HG02870 (cell line): Measurements from ENCODE around the gene UNC93A.
"Not testable (repeated sequence)": the region's sequence is repeated elsewhere in the genome, so short reads cannot be mapped to it uniquely, and the experiment has no call there.

ENCODE experiments used
- ATAC-seq: cut with Tn5 transposase; IDR thresholded peaks from one replicate; pipeline ENCODE4 v1.9.1; 2021; ENCODE audit warnings: mild to moderate bottlenecking, moderate library complexity; ENCODE audit not compliant: unreplicated experiment

UNC93A gene

DNA sequence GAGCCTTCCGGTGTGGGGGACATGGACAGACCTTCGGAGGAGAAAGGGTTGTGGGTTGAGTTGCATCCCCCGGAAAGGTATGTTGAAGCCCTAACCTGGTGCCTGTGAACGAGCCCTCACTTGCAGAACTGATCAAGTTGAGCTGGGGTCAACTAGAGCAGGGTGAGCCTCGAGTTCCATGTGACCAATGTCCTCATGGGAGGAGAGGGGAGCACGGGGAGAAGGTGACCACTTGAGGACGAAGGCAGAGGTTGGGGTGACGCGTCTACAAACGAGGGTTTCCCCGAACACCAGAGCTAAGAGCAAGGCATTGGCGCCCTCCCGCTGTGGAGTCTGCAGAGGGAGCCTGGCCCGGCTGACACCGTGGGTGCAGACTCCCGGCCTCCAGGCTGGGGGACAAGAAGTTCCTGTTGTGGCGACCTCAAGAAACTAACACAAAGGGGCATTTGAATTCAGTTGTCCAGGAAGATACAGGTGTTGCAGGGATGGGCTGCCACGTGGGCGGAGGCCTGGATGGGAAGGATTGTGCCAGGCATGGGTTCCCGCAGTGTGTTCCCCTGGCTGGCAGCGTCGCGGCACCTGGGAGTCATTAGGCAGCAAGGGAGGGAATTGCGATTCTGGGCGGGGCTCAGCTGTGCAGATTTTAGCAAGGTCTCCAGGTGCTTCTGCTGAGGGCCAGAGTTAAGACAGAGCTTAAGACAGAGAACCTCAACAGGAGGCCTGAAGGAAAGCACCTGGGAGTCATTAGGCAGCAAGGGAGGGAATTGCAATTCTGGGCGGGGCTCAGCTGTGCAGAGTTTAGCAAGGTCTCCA lies 20.4 kb upstream of the UNC93A start:
- ATAC-seq, result no peak

DNA sequence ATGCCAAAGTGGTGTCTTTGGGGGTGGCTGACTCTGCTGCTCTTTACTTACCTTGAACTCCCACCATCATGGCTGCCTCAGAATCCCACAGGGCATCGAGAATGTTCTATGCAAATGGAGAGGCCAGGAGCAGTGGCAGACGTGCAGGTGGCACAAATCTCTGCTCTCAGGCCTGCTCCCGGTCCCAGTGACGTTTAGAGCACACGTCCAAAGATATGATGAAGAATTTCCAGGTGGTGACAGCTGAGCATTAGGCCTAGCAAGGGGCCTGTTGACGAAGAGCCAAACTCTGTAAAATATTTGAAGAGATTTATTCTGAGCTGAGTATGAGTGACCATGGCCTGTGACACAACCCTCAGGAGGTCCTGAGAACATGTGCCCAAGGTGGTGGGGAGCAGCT lies 19.0 kb upstream of the UNC93A start:
- no peak for ATAC-seq

DNA sequence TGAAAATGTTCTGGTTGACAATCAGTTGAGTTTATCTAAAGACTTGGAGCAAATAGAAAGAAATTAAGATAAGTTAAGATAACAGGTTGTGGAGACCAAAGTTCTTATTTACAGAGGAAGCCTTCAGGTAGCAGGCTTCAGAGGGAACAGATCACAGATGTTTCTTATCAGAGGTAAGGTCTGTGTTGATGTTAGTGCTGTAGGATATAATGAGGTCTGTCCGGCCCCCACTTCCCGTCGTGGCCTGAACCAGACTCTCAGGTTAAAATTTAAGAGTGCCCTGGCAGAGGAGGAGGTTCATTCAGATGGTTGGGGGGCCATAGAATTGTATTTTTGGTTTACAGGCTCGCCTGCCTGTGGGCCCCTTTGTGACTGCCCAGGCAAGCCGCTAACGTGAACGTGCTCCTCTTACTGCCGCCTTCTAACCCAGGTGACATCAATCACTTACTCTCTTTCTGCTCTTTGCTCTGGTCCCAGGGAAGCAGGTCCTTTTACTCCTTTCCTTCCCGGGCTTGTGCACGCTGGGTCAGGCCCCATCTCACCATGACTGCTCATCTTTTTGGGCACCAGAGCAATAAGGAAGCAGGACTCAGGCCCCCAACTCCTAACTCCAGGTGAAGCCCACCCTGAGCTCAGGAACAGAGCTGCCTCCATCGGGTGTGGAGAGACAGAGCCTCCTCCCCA lies 18.3 kb upstream of the UNC93A start:
- ATAC-seq, result no peak

DNA sequence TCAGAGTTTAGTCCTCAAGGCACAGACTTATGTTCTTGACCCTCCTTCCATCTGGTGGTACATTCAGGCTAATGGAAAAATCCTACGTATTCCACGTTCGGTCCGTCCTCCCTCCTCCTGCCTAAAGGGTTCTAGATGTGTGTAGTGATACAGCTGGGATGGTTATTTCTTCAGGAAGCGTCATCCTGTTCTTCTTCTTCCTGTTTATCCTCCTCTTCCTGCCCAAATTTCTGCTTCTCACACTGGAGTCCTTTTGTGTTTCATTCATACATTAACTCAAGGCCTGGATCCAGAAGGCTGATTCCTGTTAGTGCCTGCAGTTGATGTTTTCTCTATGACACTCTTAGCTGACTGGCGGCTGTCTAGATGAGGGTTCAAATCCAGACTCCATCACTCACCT lies 16.8 kb upstream of the UNC93A start:
- ATAC-seq, result no peak

DNA sequence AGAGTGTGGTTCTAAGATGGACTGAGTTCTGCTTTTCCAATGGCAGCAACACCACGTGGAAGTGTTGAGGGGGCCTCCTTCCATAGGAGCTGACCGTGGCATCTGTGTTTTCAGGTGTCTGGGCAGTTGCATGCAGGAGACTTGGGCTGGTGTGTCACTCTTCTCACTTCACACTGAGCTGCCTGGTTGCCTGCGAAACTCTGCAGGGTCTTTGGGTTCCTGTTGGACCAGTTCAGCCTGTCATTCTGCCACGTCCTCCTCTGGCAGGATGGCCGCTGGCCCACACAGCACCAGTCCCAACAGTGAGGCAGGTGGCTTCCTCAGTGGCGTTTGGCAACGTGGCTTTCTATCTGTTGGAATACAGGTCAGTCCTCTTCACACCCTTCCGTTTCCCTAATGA lies 16.1 kb upstream of the UNC93A start:
- ATAC-seq, result no peak

DNA sequence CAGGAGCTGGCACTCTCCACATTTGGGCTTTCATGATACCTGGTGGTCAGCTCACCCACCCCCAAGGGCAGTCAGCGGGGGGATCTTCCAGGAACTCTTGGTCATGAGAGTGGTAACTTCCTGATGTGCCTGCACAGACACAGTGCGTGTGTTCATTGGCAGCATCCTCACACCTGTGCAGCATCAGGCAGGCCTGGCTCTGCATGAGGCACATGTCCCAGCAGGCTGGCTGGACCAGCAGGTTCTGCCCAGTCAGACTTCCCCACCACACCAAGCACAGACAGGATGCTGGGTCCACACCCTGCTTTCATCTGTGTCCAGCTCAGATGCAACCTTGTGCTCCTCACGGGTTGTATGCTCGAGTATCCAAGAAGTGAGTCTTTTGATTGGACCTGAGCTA lies 15.7 kb upstream of the UNC93A start:
- no peak for ATAC-seq

DNA sequence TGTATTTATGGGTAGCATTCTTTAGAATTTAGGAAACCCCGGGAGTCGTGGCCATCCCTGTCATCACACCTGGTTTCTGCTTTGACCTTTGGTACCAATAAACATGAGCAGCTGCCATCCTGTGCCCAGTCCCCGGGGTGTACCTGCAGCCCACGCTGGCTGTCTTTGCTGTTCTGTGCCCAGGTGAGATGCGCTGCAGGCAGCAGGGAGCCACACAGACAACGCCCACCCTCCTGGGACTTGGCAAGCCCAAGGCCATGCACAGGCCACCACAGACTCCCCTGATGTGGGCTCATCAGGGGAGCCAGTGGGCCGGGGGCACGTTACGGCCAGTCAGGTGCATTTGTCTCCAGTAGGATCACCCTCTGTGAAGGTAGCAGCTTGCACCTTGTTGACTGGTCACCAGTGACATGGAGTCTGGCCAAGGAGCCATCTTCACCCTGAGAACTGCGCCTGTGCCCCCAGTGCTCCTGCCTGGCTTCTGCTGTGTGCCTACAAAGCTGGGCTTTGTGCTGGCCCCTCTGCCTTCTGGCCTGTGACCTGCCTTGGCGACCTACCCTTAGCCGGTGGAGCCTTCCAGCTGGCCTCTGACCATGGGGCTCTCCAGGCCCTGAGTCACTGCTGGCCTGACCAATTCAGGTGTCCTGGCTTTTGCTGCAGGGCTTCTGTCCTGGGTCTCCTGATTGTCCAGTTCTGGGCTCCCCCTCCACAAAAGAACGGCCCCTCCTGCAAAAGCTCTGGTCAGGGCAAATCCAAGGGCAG lies 14.2 kb upstream of the UNC93A start:
- no peak for ATAC-seq

DNA sequence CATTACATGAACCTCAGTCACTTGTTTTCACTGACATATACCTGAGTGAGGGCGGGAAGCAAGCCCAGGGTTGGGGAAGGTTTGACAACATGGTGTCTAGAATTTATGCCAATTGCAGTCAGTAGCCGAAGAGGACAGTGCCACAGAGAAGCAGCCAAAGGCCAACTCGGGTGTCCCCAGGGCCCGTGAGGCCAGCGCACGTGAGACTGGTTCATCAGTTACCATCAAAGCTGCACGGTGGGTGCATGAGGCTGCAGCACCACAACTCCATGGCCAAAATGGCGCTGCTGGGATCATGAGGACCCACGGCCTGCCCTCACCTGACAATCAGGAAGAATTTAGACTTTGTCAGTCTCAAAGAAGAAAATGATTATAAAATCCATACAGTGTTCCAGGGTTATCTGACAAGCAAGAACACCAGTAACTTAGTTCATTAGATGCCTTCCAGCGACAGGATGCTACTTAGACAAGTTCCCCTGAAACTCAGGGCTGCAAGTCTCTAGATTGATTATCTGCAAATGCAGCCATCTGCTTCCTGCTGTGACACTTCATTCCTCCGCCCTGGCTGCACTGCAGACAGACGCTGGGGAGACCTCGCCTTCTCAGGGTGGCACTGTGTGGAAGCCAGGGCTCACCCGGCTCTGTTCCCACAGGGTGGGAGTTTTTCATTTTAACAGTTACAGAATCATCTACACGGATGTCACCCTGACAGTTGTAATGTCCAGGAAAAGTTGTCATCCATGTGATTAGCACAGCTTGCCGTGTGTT lies 12.8 kb upstream of the UNC93A start:
- not testable (repeated sequence) for ATAC-seq

DNA sequence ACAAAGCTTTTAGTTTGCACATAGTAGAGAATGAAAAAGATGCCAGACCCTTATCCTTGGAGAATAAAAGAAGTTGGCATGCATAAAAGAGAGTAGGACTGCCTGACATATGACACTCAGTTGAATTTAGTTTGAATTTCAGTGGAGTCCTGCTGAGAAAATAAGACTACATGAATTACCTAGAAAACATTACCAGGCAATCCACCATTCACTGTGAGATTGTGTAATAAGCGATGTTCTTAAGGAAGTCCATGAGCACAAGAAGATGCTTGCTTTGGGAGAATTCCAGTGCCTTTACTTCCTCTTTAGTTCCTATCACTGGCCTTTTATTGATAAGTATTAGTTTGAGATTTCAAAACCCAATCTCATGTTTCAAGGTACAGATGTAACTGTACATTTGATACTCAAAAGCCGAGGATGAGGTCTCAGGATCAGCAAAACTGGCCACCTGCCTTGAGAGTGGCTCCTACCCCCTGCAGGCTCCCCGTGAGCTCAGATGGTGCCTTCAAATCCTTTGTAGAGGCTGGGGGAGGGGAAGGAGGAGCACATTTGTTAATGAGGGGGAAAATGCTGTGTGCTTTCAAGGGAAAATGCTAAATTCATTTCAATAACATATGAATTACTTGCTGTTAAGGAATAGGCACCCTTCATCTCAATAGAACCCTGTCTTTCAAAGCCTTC lies 11.2 kb upstream of the UNC93A start:
- no peak for ATAC-seq

DNA sequence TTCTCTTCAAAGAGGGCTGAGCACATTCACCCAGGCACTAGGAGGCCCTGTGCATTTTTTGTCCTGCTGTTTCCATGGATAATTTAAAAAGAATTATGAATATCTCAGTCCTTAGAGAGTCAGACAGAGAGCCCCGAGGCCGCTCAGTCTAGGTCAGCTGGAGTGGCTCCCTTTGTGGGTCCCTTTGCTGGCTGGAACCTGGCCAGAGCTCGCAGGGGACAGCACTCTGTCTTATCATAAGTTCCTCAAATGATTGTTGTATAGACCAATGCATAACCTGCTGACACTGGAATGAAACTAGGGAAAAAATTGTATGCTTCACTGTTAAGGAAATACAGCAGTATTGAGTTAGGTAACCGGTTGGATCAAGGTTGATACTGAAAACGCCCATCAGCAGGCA lies 10.6 kb upstream of the UNC93A start:
- ATAC-seq, result not testable (repeated sequence)

DNA sequence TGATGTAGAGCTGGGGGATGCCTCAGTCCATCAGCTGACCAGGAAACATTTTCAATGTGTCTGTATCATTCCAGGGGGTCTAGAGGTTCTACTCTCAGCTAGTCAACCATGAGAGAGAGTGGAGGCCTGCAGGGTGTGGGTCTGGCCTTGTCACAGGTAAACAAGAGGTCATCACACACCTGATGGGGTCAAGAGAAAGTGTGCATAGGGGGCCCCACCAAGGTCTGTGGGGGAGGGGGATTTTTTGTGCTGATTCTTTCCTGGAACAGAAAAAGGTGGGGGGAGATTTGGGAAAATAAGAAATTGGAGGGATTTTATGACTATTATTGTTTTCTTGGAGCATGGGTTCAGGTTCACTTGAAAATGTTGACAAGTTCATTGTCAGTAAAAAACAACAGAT lies 8.9 kb upstream of the UNC93A start:
- ATAC-seq, result no peak

DNA sequence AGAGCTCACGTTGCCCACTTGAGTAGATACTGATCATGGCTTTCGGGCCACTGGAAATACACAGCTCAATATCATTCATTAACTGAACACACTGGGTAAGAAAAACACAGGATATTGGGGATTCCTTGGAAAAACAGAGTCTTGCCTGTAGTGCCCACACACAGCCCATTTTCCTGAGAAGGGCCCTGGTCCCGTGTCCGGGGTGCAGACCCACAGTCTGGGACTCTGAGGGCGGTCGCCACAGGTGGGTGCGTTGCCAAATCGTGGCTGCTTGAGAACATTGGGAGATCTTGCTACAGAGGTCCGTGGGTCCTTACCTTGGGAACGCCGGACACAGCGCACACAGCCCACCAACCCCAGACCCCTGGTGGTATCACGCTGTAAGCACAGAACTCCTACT lies 6.5 kb upstream of the UNC93A start:
- not testable (repeated sequence) for ATAC-seq

DNA sequence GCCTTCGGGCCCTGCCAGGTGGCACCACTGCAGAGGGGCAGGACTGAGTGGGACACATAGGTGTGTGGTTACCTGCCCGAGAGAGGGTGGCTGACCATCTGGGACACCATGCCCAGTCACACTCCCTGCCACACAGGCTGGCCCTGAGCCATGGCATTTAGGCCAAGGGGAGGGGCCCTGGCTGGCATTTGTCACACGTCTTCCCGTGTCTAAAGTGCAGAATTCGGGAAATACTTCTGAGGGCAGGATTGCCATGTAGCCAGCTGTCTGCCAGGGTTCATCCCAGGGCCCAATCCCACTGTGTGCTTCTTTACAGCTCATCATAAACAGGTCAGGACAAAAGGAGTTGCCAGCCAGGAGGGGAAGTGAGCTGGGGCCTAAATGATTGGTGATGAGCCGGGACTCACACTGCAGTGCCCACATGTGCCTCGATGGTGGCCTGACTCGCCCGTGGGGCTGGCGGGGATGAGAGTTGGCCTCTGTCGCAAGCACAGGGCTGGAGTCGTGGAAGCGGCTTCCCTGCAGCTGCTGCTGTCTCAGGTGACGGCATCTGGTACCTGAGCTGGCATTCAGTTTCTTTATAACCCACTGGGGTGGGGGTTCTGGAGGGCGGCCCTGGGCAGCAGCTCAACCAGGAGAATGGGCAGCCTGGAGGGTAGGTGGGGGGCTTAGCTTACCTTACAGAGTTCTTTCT lies 5.9 kb upstream of the UNC93A start:
- ATAC-seq, result no peak

DNA sequence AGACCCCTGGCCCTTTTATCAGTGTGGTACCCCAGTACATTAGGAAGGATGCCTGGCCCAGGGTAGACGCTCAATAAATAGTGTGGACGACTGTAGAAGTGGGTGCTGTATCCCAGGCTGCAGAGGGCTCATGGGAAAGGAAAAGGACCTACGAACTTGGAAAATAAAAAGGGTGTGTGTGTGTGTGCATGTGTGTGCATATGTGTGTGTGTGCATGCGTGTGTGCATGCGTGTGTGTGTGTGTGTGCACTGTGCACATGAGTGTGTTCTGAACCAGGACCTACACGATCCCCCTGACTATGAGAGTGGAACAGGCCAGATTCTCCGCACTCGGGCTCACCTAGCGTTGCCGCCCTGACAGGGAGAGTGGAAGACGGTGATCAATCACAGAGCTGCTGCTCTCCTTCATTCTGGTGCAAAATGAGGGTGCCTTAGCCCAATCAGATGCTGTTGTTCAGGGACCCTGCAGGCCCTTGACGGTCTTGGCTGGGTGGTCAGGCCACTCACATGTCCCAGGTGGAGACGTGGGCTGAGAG lies 3.5 kb upstream of the UNC93A start:
- ATAC-seq, result no peak

DNA sequence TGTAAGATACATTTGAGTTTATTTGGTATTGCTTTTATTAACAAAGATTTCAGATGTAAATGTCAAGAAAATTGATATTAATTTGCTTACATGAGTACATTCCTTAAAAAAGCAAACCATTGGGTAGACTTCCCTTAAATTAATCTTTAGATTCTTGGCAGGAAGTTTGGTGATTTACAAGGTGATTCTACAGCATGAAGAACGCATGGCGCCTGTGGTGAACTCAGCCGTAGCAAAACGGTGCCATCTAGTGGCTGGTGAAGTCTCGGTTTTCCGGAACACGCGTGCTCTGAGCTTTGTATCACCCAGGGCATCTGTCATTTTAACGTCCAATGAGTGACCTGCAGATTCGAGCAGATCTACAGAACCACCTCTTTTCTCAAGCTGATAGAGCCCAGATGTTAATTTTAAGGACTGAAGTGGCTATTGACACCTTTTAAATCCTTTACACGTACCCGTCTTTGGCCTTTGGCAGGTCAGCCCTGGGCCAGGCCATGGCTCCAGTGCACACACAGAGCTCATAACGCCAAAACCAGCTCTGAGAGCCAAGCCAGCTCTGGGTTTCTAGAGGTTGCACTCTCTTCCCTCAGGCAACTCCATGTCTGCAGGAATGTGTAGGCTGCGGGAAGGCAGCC lies 2.4 kb upstream of the UNC93A start:
- peak; percentile 78 for ATAC-seq

DNA sequence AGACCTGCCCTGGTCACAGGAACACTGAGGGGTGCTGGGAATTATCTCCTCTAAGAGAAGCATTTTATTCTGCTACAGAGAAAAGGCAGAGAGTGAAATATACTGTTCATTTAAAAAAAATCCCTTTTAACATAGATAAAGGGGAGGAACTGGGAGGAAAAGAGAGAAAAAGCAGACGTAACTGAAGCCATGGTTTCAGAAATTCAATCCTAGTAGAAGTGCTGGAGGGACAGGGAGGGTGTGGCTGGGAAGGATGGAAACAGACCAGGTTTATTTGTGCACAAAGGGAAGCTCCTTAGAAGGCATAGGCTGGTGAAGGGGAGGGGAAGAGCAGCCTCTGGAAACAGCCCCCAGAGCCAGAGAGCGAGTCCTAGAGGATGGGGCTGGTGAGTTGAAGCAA lies 1.8 kb upstream of the UNC93A start:
- ATAC-seq, result not testable (repeated sequence)

DNA sequence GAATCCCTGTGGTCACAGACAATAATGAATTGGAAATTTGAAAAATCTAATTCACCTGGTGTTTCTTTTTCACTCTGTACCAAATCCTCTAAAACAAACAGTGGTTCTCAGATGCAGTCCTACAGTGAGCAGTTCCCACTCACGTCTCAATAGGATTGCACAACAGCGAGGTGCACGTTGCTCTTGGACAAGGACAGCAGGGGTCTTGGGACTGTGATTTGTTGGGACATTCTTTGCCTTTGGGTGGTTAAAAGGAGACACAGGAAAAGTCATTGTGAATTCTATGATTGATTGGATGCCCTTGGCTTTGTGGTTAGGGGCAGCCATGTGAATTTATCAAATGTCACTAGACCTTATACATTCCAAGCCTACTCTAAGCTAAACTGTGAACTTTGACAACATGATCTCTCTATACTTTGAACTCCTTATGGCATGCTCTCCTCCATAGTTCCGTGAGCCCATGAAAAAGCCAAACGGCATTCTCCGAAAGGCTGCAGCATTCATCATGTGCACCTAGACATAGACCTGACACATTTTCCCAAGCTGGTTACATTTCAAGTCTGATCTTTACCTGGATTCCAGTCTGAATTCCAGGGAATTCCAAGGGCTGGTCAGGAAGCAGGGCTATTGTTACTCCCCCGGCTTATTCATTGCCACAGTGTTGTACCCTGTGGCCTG lies 647 bp downstream of the UNC93A start:
- ATAC-seq, result no peak

DNA sequence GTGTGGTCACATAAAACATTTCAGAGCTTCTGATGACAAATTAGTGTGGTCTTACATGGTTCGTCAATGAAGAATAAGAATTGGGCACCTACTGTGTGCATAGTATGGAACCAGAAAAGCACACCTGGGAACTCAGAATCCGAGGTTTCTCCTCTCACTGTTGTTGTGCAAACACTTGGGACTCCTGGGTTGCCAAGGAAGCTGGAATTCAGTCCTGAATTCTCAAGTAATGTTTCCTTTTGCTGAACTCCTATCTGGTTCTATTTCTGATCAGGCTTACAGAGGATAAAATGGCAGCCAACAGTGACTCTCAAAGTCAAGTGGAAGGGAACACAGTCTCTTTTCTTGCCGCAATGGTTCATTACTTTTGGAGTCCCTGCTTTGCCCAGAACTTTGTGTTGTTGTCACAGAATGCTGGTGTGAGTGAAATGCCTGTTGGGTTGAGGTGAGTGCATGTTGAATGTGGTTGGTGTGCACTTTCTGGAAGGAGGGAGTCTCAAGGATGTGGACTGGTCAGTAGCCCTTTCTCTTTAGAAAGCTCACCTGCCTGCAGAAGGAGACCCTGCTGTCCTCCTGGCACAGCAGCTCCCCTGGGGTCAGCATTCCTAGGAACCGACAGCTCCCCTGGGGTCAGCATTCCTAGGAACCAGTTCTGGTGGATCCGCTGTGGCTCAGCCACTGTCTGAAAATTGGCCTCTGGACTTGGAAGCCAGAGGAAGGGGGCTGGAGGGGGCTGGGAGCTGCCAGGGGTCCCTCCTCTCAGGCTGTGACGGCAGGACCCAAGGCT lies 1.4 kb downstream of the UNC93A start:
- no peak for ATAC-seq
